ENCODE measurements around the gene SDK2. TPM values are rescaled to one million over a fixed set of nuclear protein-coding genes. Genes with fewer than 3 reads are reported as not detected.

The SDK2 gene
- total and polyA plus RNA-seq, 2 of the 8 experiments (the other 6 are each of a cell fraction or from before 2014, with no cell fraction given): 3.9 to 4.1 TPM

GRCh38 chr17:73492125-73492820, 152.0 kb downstream of the SDK2 start (continued):
- TF ChIP-seq CBX5 (IDR thresholded peaks at IDR 0.05; ENCODE audit: low read depth, low read length) (no peak), RXRA (IDR thresholded peaks at IDR 0.05; ENCODE audit: insufficient read depth, low read depth, low read length) (no peak), SP2 (IDR thresholded peaks at IDR 0.05; ENCODE audit: low read length) (no peak), POLR2A (IDR thresholded peaks at IDR 0.05; ENCODE audit: control extremely low read depth in 1 of 2, low read depth in 2 of 2, low read length in 2 of 2) (no peak), E2F6 (IDR thresholded peaks at IDR 0.05) (no peak), YY1 (IDR thresholded peaks at IDR 0.05; ENCODE audit: low read depth, low read length) (no peak), HDAC2 (IDR thresholded peaks at IDR 0.05; ENCODE audit: borderline replicate concordance in 1 of 2, low read depth in 2 of 2, low read length in 2 of 2) (no peak)
